ENCODE measurements around the gene MMD2. TPM values are rescaled to one million over a fixed set of nuclear protein-coding genes. Genes with fewer than 3 reads are reported as not detected.

MMD2 gene
- total RNA-seq, 1 experiment from 2014 or later: not detected

DNA sequence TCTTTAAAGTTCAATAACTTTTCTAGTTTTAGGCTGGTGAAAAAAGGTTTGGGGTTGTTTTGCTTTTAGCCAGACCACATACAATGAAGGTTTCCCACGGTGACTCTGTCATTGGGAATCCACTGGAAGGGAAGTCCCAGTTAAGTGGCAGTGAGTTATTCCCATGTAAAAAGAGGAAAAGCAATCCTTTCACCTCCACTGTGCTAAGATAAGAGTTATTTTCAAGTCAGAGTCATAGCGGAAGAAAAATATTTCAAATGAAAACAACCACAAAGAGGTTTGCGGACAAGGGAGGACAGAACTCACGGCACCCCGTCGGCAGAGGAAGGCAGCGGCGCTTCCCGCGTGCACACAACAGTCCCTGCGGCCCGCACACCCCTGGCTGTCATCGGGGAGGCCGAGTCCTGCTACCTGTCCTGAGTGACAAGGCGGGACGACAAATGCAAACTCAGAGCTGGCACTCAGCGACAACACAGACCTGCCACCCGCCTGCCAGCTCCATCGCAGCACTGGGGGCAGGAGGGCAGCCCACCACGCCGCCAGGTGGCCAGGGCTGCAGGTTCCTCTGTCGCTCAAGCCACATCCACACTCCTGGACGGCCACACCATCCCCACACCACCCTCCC is 87.8 kb downstream of the MMD2 start:
- no peak for DNase-seq (ENCODE audit: low spot score)

DNA sequence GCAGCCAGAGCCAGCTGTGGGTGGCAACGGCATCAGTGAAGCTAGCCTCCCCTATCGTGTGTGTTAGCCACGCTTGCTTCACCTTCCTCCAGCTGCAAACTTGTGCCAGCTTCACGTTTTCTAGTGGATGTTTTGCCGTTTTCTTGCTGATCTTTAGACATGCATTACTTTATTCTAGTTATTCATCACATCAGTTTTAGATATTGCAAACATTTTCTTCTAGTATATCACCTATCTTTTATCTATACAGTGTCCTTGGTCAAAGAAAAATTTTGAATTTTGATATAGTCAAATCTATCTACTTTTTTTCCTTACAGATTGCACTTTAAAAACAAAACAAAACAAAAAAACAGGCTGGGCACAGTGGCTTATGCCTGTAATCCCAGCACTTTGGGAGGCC is 90.5 kb downstream of the MMD2 start:
- DNase-seq (ENCODE audit: low spot score): no peak

DNA sequence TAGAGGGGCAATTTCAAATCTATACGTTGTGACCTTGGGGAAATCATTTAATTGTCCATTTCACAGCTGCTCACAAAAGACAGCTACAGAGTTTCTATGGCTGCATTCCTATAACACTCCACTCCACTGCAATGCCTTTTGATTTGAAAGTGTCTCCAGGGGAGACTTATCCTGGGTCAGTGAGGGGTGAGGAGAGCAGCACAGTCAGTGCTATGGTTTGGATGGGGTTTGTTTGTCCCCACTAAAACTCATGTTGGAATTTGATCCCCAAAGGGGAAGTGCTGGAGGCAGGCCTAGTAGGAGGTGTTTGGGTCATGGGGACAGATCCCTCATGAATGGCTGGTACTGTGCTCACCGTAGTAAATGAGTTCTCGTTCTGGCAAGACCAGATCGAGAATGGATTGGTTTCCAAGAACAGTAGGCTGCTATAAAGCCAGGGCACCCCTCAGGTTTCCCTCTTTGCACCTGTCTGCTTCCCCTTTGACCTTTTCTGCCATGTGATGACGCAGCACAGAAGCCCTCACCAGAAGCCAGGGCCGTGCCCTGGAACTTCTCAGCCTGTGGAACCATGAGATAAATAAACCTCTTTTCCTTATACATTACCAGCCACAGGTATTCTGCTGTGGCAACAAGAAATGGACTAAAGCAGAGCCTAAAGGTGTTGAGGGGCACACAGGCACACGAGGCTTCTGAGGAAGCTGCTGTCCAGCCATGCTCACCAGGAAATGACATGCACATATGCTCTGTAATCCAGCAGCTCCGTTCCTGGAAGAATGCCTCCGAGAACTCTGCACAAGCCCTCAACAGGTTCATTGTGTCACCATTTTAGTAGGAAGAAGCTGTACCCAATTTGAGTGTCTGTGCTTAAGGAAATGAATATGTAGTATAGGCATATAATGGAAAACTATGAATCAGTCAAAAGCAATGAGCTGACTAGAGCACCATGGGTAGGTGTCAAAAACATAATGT is 92.2 kb downstream of the MMD2 start:
- DNase-seq (ENCODE audit: low spot score): no peak

- no peak for DNase-seq (ENCODE audit: low spot score)
Measured at GRCh38 chr7:4862156-4862555, 96.8 kb downstream of the MMD2 start.

DNA sequence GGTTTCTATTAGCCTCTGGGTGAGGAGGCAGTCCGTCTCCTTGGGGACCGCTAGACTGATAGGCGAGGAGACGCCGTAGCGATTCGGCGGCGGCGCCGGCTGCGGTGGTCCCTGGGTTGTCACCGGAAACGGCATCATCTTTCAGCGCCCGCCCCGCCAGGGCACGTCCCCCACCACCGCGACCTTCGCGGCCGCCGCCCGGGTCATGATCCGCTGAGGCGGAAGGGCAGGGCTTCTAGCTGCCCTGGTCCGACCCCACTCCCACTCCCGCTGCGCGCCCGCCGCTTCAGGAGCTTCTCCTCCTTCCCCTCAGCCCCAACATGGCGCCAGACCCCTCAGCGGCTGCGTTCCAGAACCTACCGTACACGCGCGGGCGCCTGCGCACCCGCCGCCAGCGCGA is 97.3 kb downstream of the MMD2 start, which contains the start of gene PAPOLB:
PAPOLB (minus strand) TSS at position 358 of the 400 bp plus-strand sequence; CDS start at position 138, 220 bp downstream.
- no peak for DNase-seq (ENCODE audit: low spot score)

DNA sequence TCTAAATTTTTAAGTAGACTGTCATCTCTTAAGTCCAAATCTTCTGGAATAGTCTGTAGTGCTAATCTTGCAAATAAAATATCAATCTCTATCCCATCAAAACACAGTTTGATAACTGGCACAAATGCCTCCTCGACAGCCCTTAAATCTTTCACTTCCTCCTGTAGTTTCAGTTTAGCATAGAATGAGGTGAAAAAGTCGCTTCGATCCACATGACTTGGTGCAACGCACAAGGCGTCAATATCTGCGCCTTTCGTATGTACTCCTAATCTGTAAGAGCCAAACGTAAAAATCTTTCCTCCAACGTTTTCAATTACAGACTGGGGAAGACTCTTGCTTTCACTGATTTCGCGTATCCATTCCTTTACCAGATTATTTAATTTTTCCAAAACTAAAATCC is 97.8 kb downstream of the MMD2 start:
- no peak for DNase-seq (ENCODE audit: low spot score)

DNA sequence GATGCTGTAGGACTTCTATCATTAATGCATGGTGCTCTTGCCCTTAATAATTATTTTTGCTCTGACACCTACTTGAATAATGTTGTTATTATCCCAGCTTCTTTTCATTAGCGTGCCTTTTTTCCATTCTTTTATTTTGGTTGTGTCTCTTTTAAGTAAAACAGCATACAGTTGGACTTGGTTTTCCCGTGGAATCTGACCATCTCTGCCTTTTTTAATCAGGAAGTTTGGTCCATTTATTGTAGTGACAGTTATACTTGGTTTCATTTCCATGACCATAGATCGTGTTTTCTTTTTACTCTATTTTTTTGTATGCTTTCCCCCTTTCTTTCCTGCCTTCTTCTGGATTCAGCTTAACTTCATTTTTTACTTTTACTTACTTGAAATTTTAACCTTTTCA is 101.8 kb downstream of the MMD2 start:
- no peak for DNase-seq (ENCODE audit: low spot score)

DNA sequence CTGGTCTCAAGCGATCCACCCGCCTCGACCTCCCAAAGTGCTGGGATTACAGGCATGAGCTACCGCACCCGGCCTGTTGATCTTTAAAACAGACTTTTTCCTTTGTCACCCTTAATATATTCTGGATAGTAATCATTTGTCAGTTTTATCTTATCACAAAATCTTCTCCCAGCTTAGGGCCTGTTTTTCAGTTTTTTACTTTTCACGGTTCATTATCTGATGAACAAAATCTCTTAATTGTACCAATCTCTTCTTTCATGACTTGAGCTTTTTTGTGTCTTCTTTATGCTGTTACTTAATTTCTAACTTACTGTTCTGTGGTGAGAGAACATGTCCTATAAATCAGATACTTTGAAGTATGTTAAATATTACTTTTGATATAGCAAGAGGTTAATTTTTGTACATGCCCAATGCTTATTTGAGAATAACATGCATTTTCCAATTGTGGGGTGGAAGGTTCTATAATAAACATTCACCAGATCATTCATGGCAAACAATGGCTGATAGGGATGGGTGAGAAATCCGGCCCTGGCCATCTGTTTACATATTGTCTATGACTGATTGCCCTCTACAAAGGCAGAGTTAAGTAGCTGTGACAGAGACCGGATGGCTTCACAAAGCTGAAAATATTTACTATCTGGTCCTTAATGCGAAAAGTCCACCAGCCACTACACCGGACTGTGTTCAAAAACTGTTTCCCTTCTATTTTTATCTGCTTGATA is 102.5 kb downstream of the MMD2 start:
- no peak for DNase-seq (ENCODE audit: low spot score)

Small RNAs within 50 kb of the gene (small RNA-seq; reads per million reads assigned to genes)
- gene AC092032.1: not detected

Other genes starting within 250 kb of the MMD2 start
- gene AP5Z1, start 183.6 kb downstream of the MMD2 start, total RNA-seq (2014; rRNA removed; shearing (Covaris generic)): 74.5 and 81.3 TPM in 2 replicates
- not detected in 2 replicates for gene PAPOLB, start 97.2 kb downstream of the MMD2 start, total RNA-seq (2014; rRNA removed; shearing (Covaris generic))
- not detected in 2 replicates for gene RADIL, start 75.5 kb downstream of the MMD2 start, total RNA-seq (2014; rRNA removed; shearing (Covaris generic))
- 3.3 and 3.5 TPM in 2 replicates for gene RBAK, start 86.7 kb upstream of the MMD2 start, total RNA-seq (2014; rRNA removed; shearing (Covaris generic))
- 64.0 and 72.0 TPM in 2 replicates for gene WIPI2, start 231.0 kb upstream of the MMD2 start, total RNA-seq (2014; rRNA removed; shearing (Covaris generic))

Data from HT-29 (cell line).